IMR-90 (cell line): ENCODE measurements around the gene C15orf39. TPM values are rescaled to one million over a fixed set of nuclear protein-coding genes. Genes with fewer than 3 reads are reported as not detected.

ENCODE experiments used
- ATAC-seq: fragments of 200-7000 bp; cut with Tn5 transposase; 2 replicates; pipeline ENCODE4 v1.9.1; 2020; ENCODE audit warnings: low read depth, mild to moderate bottlenecking, moderate library complexity
- BruUV-seq: library from RNA; stranded (reverse); fragments of 400-500 nt; replicated peaks from 2 replicates; lab custom pipeline; 2021; lab: Mats Ljungman, UMichigan
- CTCF ChIA-PET: fragments of 300-600 bp; formaldehyde crosslinking; extraction: SDS; loops from one replicate; lab custom pipeline; 2021; ENCODE audit warnings: antibody characterized with exemption; lab: Yijun Ruan, JAX
- POLR2A ChIA-PET: fragments of 300-600 bp; sonication (Branson Sonifier 250); formaldehyde crosslinking; loops from one replicate; lab custom pipeline; 2022; ENCODE audit warnings: antibody characterized with exemption; ENCODE audit not compliant: unreplicated experiment; lab: Charles Lee
- DNase-seq: peaks from one replicate; pipeline ENCODE4 v3.0.0; 2013
- H2AFZ ChIP-seq: replicated peaks from 2 replicates; pipeline ENCODE3; 2013; ENCODE audit warnings: low read length, mild to moderate bottlenecking; ENCODE audit not compliant: poor library complexity
- H2AK5ac ChIP-seq: 2 replicates; pipeline ENCODE4 v1.6.1; 2013; ENCODE audit warnings: low read depth, low read length, inconsistent platforms
- H2AK9ac ChIP-seq: replicated peaks from 2 replicates; pipeline ENCODE3; 2013; ENCODE audit warnings: mild to moderate bottlenecking, low read depth, low read length, moderate library complexity; ENCODE audit not compliant: poor library complexity
- H2BK120ac ChIP-seq: 2 replicates; pipeline ENCODE4 v1.6.1; 2013; ENCODE audit warnings: low read depth, low read length, inconsistent platforms
- H2BK15ac ChIP-seq: 3 replicates; pipeline ENCODE4 v1.6.1; 2013; ENCODE audit warnings: low read depth, low read length, inconsistent platforms
- H2BK20ac ChIP-seq: 2 replicates; pipeline ENCODE4 v1.6.1; 2013; ENCODE audit warnings: low read depth, mild to moderate bottlenecking, inconsistent platforms, low read length, moderate library complexity
- H2BK5ac ChIP-seq: 2 replicates; pipeline ENCODE4 v1.6.1; 2013; ENCODE audit warnings: mild to moderate bottlenecking, low read depth, low read length, inconsistent platforms; ENCODE audit not compliant: poor library complexity, severe bottlenecking
- H3K14ac ChIP-seq: replicated peaks from 2 replicates; pipeline ENCODE4 v1.6.1; 2013; ENCODE audit warnings: low read depth, low read length, inconsistent platforms
- H3K18ac ChIP-seq: 2 replicates; pipeline ENCODE4 v1.6.1; 2013; ENCODE audit warnings: low read depth, low read length, control low read depth
- H3K23ac ChIP-seq: 2 replicates; pipeline ENCODE4 v1.6.1; 2013; ENCODE audit warnings: low read depth, low read length, inconsistent platforms
- H3K27ac ChIP-seq: 2 replicates; pipeline ENCODE4 v1.5.1; 2013; ENCODE audit warnings: mild to moderate bottlenecking, control low read depth, low read length; ENCODE audit not compliant: insufficient read depth
- H3K27me3 ChIP-seq: 2 replicates; pipeline ENCODE4 v1.6.1; 2013; ENCODE audit warnings: low read length; ENCODE audit not compliant: control insufficient read depth, insufficient read depth
- H3K36me3 ChIP-seq: 2 replicates; pipeline ENCODE4 v1.6.1; 2013; ENCODE audit warnings: low read length, mixed read lengths; ENCODE audit not compliant: control insufficient read depth, insufficient read depth
- H3K4ac ChIP-seq: 2 replicates; pipeline ENCODE4 v1.6.1; 2013; ENCODE audit warnings: low read depth, low read length, inconsistent platforms
- H3K4me1 ChIP-seq: 2 replicates; pipeline ENCODE4 v1.6.1; 2013; ENCODE audit warnings: low read length, mixed read lengths; ENCODE audit not compliant: control insufficient read depth, insufficient read depth
- H3K4me2 ChIP-seq: 2 replicates; pipeline ENCODE4 v1.6.1; 2013; ENCODE audit warnings: low read depth, mild to moderate bottlenecking, control low read depth, low read length, moderate library complexity
- H3K4me3 ChIP-seq: 2 replicates; pipeline ENCODE4 v1.5.1; 2013; ENCODE audit warnings: low read depth, mild to moderate bottlenecking, control low read depth, low read length, moderate library complexity; ENCODE audit not compliant: insufficient read depth
- H3K56ac ChIP-seq: 2 replicates; pipeline ENCODE4 v1.6.1; 2013; ENCODE audit warnings: low read length, inconsistent platforms; ENCODE audit not compliant: insufficient read depth; ENCODE audit errors: extremely low read depth
- H3K79me1 ChIP-seq, 2 experiments: 2 replicates each; pipeline ENCODE4 v1.6.1; 2013; ENCODE audit warnings: low read length in 2 of 2, inconsistent platforms in 1 of 2, low read depth in 1 of 2
- H3K9ac ChIP-seq: 2 replicates; pipeline ENCODE4 v1.6.1; 2013; ENCODE audit warnings: low read depth, low read length, control low read depth
- H3K9me1 ChIP-seq: 2 replicates; pipeline ENCODE4 v1.6.1; 2013; ENCODE audit warnings: low read length, inconsistent platforms; ENCODE audit not compliant: insufficient read depth
- H3K9me3 ChIP-seq: 2 replicates; pipeline ENCODE4 v1.6.1; 2013; ENCODE audit warnings: low read length; ENCODE audit not compliant: control insufficient read depth, insufficient read depth
- H4K20me1 ChIP-seq: 2 replicates; pipeline ENCODE4 v1.6.1; 2013; ENCODE audit warnings: low read length, inconsistent platforms; ENCODE audit not compliant: insufficient read depth
- H4K5ac ChIP-seq: 2 replicates; pipeline ENCODE4 v1.6.1; 2013; ENCODE audit warnings: mild to moderate bottlenecking, low read depth, low read length, control low read depth
- H4K8ac ChIP-seq, 2 experiments: 2 replicates each; pipeline ENCODE4 v1.6.1; 2013; ENCODE audit warnings: low read depth in 2 of 2, low read length in 2 of 2, control low read depth in 1 of 2, inconsistent platforms in 1 of 2
- H4K91ac ChIP-seq: 2 replicates; pipeline ENCODE4 v1.6.1; 2013; ENCODE audit warnings: low read depth, low read length, inconsistent platforms; ENCODE audit not compliant: insufficient read depth
- BHLHE40 ChIP-seq: fragments of 150-350 bp; IDR thresholded peaks from 2 replicates; pipeline ENCODE4 v1.6.1; 2016; ENCODE audit warnings: mild to moderate bottlenecking, low read depth, low read length
- CEBPB ChIP-seq: IDR thresholded peaks from 2 replicates; pipeline ENCODE4 v1.6.1; 2012; ENCODE audit warnings: low read depth, low read length, improper control_type of control experiment
- CHD1 ChIP-seq: IDR thresholded peaks from 2 replicates; pipeline ENCODE4 v1.6.1; 2012; ENCODE audit warnings: low read depth, low read length, improper control_type of control experiment
- MAFK ChIP-seq: IDR thresholded peaks from 2 replicates; pipeline ENCODE4 v1.6.1; 2012; ENCODE audit warnings: low read depth, low read length, improper control_type of control experiment
- NFE2L2 ChIP-seq: fragments of 150-350 bp; IDR thresholded peaks from 2 replicates; pipeline ENCODE4 v1.6.1; 2016; ENCODE audit warnings: low read depth, mild to moderate bottlenecking, low read length
- POLR2A ChIP-seq: IDR thresholded peaks from 2 replicates; pipeline ENCODE4 v1.6.1; 2012; ENCODE audit warnings: mild to moderate bottlenecking, low read depth, low read length
- WGBS, 2 experiments: methylation state at CpG; one replicate each; pipeline versions ENCODE4 v1.1.5 to v1.1.7; 2013; ENCODE audit warnings: missing lambda C conversion rate in 2 of 2; ENCODE audit not compliant: insufficient read length in 1 of 2; ENCODE audit errors: extremely low coverage in 2 of 2; 5-methylcytosine and 5-hydroxymethylcytosine counted together
- dilution Hi-C: fragments of 300-500 bp; cut with HindIII; formaldehyde crosslinking; loops from one replicate; pipeline ENCODE4 v1.14.3; 2018; ENCODE audit warnings: low sequenced_read_pairs; ENCODE audit not compliant: unreplicated experiment
- in situ Hi-C: fragments of 300-500 bp; cut with MboI; formaldehyde crosslinking; loops from 3 replicates; pipeline ENCODE4 v1.14.3; 2019; ENCODE audit warnings: low sequenced_read_pairs, inconsistent platforms, mixed read lengths
- intact Hi-C: fragments of 100-400 bp; cut with micrococcal nuclease; formaldehyde crosslinking; loops from 2 replicates; pipeline ENCODE4 v1.10.0; 2022
- polyA plus RNA-seq, 3 experiments: library from polyadenylated mRNA; depleted of rRNA; stranded (reverse); fragments of >200 nt; gene quantifications; 2 replicates each; pipeline ENCODE4 v1.2.3, GENCODE V29; 2012; ENCODE audit warnings: low replicate concordance in 1 of 3
- total RNA-seq: library from RNA; depleted of rRNA; stranded (reverse); fragments of >200 nt; gene quantifications from 2 replicates; pipeline ENCODE4 v1.2.3, GENCODE V29; 2012

Gene C15orf39
- total and polyA plus RNA-seq, 2 of the 4 experiments (the other 2 are of a cell fraction), result 1.3 to 5.7 TPM

- intact Hi-C loops (no loop called here), in situ Hi-C loops (no loop called here), dilution Hi-C loops (no loop called here)
- DNase-seq, result no peak
- no peak for ATAC-seq
- BruUV-seq, result no TSS peak
- CTCF ChIA-PET, result no interaction called here
- peaks cover 12% of the 10 kb centered on the region for H3K4me1 ChIP-seq
- H3K4ac ChIP-seq, result no peak overlapping the region
- H3K36me3 ChIP-seq, result no peaks in the 10 kb centered on the region
- no peaks in the 10 kb centered on the region for H3K79me1 ChIP-seq
- H4K20me1 ChIP-seq, result 0 out of 2 replicates have a peak, but pooled peaks cover 3% of the 10 kb centered on the region
- H3K4me2 ChIP-seq, result no peak overlapping the region
- peaks cover 6% of the 10 kb centered on the region for H3K9me1 ChIP-seq
- no peak overlapping the region for H4K8ac ChIP-seq
- H3K9me3 ChIP-seq, result 0 out of 2 replicates have a peak, but pooled peaks cover 2% of the 10 kb centered on the region
- peaks cover 2% of the 10 kb centered on the region; the same call in 1 of the 2 replicates for H3K27me3 ChIP-seq
- H2BK20ac ChIP-seq, result peak overlapping the region; percentile 47; the same call in 1 of the 2 replicates
- no peak overlapping the region for H3K9ac ChIP-seq
- H3K4me3 ChIP-seq, result no peak overlapping the region
- peak overlapping the region; percentile 63 for H2AFZ ChIP-seq
- no peak overlapping the region for H3K23ac ChIP-seq
- no peak overlapping the region for H2BK5ac ChIP-seq
- H3K14ac ChIP-seq, result peak overlapping the region; percentile 29; the same call in 1 of the 2 replicates
- no peak overlapping the region for H2BK15ac ChIP-seq
- peak overlapping the region; percentile 89 for H2AK5ac ChIP-seq
- H4K91ac ChIP-seq, result peak overlapping the region; percentile 34; the same call in 1 of the 2 replicates
- no peak overlapping the region for H3K18ac ChIP-seq
- 100% methylated on average over 1 of the region's 6 CpGs; no CpG with 5 or more reads in 1 of the 2 experiments for WGBS, 2 experiments
- peak overlapping the region; percentile 64; the same call in 1 of the 2 replicates for H2BK120ac ChIP-seq
- H3K27ac ChIP-seq, result no peak overlapping the region
- H4K5ac ChIP-seq, result no peak overlapping the region
- TF ChIP-seq POLR2A (no peak), BHLHE40 (no peak), CEBPB (no peak), MAFK (no peak), NFE2L2 (no peak), CHD1 (no peak)
- POLR2A ChIA-PET, result no interaction called here
- H3K56ac ChIP-seq, result no peak overlapping the region
- H2AK9ac ChIP-seq, result no peak overlapping the region
Observed at GRCh38 chr15:75172284-75172820, 29.3 kb upstream of the C15orf39 start.
